GF-D8 (cell line): ENCODE results near the gene RREB1.

Experiments
- DNase-seq: peaks from one replicate; lab custom pipeline; 2025; lab: John Stamatoyannopoulos, UW

RREB1 gene

DNA sequence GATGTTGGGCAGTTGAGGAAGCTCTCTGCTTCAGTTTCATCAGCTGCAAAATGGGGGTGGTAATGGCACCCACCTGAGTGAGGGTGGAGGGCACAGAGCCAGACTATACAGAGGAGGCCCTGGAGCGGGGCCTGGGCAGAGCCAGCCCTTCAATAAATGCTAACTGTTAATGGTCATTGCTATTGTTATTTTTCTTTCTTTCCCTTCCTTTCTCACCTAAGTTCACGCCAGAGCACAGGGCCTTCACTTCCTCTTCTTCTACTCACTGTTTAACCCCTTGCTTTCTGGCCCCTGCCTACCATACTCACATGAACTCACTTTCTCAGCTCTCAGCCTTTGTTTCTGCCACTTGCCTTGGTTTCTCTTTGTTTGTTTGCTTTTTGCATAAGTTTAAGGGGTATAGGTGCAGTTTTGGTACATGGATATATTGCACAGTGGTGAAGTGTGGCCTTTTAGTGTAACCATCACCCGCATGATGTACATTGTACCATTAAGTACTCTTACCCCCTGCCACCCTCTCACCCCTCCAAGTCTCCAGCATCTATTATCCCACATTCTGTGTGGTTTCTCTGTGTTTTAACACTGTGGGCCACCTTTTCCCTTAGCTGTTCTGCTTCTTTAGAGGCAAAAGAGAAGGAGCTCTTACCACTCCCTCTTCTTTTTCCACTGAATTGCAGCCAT, 7.5 kb upstream of the RREB1 start:
- no peak for DNase-seq

DNA sequence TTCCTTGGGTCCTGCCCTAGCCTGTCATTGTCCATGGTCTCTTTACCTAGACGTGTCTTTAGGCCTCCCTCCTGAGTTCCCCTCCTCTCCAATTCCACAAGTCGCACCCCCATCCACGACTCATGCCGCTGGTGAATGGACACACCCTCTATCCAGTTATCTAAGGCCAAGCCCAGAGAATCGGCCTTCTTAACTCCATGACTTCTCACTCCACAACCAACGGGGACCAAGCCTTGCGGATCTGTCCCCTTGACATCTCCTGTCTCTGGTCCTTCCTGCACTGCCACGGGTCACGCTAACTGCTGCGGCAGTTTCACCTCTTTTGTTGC, 7.0 kb upstream of the RREB1 start:
- DNase-seq: no peak

DNA sequence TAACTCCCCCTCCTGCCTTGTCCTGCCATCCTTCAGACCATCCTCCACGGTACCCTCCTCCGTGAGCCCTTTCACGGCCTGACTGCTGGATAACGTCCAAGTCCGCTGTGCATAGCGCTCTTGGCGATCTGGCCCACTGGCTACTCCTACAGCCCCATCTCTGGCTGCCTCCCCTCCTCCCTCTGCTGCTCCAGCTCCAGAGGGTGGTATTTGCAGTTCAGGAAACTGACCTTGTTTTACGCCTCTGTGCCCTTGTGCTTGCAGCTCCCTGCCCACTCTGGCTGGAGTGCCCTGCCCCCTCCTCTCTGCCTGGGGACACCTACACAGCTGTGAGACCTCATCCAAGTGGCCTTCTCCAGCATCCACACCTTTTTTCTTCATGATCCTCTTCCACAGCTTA, 6.5 kb upstream of the RREB1 start:
- no peak for DNase-seq

DNA sequence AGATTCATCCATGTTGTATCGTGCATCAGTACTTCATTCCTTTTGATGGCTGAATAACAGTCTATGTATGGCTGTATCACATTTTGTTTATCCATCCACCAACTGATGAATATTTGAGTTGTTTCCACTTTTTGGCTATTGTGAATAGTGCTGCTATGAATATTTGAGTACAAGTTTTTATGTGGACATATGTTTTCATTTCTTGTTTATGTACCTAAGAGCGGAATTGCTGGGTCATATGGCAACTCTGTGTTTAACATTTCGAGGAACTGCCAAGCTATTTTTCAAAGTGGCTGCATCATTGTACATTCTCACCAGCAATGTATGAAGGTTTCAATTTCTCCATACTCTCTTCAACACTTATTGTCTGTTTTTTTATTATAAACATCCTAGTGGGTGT, 3.0 kb upstream of the RREB1 start:
- no peak for DNase-seq

DNA sequence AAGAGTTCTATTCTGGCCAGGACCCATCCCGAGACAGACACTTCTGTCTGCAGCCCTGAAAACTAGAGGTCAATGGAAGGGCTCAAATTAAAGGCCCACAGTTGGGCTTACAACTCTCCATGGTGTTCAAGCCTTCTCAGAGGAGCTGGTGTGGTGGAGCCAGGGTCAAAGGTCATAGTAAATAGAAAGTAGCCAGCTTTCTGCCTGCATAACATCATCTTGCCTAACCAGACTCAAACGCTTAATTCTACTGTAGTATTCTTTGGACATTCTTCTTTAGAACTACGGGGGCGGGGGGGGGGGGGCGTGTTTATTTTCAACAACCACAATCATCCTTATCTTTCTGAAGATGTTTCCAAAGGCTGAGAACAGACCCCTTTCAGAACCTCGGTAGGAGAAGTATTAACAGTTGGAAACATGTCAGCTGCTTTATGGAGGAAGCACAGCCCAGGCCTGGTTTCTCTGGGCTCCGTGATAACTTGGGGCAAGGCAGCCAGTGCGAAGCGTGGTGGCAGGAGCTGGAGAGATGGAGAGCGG, 1.5 kb upstream of the RREB1 start:
- no peak for DNase-seq

DNA sequence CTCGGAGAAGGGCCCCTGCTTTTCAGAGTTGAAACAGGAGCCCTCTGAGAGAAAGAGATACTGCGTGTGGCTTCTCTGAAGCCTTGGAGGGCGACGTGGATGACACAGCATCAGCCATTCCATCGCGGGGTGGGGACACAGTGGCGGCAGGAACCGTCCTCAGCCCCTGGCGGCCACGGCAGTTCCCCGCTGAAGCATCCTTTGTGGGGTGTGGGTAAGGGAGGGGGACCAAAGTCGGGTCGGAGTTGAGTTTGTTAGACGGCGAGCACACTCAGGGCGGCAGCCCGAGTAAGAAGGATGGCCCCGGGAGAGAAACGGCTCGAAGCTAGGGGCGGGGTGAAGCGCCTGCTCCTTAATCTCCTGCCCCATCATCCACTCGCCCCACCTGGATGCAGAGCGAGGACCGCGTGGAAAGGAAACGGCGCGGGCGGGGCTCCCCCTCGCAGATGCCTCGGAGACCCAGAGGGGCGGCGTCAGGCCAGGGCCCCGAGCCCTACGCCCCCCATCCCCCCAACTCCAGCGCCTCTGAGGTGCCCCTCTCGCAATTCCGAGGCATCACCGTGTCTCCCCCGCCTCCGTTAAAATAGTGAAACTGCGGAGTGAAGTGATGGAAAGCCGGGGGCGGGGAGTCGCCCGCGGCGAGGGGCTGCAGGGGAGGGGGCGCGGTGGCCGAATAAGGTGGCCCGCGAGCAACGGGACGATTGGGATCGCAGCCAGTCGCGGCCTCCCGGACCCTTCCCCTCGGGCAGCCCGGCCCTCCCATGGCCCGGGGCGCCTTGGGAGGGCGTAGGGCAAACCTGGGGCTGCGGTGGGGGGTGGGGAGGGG, 796 bp upstream of the RREB1 start:
- DNase-seq: peak; percentile 23

DNA sequence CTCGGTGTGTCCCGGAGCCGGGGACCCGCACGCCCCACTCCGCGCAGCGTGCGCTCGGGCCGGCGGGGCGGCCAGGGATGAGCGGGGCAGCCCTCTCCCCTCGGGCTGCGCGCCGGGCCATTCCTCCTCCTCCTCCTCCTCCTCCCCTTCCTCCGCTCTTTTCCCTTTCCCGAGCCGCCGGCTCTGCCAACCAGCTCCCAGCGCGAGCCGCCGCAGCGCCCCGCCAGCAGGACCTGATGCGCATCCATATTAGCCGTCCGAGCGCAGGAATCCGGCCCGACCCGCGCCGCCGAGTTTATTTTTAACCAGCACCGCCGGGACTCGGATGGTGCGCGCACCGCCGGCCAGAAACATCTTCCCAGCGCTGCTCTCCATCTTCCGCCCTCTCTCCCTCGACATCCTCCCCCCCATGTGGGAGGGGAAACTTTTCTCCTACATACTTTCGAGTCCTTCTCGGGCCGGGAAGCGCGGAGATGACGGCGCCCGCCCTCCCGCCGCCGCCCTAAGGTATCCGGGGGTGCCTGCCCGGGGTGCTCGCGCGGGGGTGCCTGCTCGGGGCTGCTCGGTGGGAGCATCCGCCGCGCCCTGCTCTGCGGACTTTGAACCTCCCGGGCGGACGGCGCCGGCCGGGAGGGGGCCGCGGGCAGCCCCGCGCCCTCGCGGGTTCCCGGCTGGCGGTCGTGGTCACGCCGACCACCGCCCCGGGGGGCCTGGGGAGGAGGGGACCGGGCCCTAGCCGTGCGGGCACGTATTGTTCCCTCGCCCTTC, 619 bp downstream of the RREB1 start:
- DNase-seq: no peak

DNA sequence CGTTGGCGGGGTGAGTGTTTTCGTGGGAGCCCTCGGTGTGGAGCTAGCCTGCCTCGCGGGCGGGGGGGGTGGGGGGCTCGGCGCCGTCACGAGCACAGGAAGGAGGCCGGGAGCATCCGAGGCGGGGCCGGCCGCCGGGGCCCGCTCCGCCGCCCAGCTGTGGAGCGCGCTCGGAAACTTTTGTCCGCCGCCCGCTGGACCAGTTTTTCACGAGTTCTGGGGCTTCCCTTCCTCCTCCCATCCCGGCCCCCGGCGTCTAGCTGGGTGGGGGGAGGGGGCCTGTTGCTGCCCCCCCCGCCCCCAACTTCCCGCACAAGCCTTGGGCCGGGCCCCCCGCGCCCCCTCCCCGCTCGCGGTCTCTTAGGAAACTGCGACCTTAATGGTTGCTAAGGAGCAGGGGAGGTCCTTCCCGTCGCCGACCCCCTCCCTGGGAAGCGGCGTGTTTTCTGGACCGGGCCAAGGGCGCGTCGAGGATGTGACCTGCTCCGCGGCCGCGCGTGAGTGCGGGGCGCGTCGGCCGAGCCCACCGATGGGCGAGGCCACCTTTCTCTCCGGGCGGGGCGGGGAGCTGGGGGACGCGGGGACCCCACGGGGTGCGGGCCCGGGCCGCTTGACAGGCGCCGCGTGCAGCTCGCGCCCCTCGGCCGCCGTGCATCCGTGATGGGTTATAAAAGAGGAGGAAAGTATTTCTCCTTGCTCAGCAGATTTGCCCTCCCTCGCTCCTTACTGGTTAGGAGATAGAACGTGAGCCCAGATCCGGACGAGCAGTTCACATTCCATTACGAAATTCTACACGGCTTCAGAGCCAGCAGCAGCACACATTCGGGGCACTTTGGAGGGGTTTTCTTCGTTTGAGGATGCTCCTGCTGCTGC, 1.4 kb downstream of the RREB1 start:
- DNase-seq: peak; percentile 47

DNA sequence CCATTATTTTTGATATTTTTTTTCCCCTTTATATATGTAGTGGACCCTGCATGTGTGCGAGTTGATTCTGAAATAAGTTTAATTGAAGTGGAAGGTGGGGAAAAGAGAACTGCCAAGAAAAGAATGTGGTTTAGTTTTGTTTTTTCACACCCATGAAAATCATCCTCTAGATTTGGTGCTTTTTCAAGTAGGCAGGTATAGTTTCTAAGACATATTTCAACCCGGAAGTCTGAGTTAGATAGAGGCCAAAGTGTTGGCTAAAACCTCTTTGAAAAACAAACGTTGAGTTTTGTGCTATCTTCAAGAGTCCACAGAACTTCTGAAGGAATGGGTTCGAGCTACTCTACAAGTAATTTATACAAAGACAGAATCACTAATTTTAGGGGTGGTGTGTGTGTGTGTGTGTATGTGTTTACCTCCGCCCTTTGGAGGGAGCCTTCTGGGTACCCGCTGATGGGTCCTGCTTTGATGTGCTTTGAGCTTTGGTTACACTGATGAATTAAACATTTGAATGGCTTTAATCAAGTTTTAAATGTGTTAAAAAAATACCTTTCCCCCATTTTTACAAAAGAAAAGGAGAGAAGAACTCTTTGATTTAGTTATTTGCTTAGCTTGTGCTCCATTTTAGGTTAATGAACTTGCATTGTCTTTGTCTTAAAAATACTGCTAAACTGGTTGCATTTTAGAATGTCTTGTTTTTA, 2.5 kb downstream of the RREB1 start:
- no peak for DNase-seq

DNA sequence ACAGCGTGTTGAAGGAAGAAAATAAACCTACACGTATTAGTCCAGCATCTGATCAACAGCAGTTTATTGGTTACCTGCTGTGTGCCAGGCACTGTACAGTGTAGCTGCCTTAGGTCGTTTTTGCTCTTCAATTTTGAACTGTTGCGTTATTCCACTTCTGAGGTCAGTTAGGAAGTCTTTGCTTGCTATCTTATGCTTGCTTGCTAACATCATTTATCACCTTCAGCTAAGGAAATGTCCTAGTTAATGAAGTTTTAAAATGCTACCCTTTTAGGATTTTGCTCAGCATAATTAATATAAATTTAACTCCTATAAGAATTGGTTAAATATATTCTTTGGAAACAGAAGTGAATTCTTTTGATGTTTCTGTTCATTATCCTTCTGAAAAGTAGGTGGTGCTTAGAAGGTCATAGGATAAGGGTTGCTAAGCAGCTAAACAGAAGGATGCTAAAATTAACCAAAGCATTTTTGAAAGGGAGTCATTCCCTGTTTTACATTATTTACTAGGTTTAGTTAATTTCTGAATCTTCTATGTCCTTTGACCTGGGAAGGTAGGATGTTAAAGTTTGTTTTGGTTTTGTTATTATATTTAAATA, 3.4 kb downstream of the RREB1 start:
- no peak for DNase-seq

DNA sequence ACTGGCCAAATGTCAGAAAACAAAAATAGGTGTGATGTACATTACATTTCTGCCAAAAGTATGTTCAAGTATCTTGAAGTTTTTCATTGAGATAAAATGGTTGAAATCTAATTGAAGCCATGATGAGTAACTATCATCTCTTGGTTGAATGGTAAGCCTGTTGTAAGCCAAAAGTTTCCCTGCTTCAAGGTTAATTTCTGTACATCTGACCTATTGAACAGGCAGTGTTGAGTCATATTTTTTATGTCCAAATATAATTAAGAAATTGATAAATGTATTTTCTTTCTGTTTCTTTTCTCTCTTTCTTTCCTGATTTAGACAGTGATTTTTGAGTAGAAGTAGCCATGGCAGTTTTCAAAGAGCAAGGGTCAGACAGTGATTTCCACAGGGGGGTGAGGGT, 4.4 kb downstream of the RREB1 start:
- no peak for DNase-seq

DNA sequence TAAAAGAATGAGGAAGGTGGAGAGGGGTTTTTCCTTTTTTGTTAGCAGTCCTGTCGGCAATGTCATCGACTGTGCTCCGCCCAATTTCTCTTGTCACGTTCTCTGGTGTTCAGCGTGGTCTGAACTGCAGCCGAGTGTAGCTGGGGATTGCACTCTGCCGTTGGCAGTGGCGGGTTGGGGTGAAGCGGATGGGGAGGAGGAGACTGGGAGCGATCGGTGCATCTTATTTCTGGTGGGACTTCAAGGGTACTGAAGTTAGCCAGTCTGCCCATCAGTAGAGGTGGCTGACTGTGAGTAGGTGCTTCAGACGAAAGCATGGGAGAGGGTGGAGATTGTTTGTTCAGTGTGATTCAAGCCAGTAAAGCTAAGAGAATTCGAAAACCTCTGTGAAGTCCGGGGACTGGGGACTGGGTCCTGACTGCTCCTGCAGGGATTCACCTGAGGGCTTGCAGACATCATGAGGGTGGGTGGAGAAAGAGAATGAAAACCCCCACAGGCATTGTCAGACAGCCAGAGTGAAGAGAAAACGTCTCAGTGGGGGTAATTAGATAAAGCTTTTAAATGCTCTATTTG, 5.1 kb downstream of the RREB1 start:
- no peak for DNase-seq

DNA sequence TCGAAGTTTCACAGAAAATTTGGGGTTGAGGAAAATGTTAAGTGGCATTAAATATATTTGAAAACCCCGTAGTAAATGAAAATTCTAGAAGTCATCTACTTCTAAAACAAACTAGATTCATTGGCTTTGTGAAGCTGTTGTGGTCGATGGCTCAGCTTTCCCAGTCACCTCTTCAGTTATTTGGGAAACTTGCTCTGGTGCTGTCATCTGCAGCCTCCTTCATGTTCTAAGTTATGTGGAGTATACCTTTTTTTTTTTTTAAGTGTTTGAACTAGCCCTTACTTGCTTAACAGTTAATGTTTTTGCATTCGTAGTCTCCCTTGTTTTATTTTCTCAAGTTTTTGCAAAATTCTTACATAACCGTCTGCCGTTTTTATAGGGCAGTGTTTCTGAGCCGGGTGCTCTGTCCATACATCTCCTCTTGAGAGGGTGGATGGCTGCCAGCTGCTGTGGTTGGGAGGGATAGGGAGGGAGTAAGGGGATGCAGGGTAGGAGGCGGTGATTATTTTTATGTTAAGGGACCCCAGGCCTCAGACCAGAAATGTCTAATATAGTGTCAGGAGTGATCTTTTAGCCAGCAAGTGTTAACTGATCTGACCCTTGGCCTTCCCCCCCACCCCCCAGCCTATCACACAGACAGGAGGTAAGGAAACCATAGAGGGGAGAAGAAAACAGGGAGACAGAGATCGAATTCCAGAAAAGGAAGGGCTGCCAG, 7.1 kb downstream of the RREB1 start:
- peak; percentile 35 for DNase-seq

DNA sequence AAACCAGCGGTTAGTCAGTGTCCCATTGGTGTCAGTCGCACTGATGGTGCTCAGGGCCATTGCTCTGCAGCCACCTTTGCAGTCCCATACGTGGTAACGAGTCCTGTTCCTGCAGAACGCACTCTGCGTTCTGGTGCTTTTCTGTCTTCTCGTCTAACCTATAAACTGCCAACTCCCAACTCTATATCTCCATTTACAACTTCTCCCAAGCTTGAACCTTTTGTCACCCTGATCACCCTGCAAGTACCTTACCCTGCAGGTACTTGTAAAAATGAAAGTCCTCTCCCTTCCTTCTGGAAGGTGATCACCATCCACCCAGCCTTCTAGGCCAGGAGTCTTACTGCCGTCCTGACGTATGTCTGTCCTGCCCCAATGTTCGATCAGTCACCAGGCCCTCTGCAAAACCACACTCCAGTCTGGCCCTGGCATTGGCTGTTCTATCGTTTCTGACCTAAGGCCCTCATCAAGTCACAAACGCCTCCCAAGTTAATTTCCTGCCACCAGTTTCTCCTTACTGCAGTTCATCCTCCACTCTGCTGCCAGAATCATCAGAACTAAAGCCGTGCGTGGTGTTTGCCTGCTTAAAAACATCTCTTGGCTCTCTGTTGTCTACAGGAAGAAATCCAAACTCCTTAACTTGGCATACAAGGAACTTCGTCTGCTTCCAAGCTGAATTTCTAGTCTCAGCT, 7.9 kb downstream of the RREB1 start:
- DNase-seq: no peak

DNA sequence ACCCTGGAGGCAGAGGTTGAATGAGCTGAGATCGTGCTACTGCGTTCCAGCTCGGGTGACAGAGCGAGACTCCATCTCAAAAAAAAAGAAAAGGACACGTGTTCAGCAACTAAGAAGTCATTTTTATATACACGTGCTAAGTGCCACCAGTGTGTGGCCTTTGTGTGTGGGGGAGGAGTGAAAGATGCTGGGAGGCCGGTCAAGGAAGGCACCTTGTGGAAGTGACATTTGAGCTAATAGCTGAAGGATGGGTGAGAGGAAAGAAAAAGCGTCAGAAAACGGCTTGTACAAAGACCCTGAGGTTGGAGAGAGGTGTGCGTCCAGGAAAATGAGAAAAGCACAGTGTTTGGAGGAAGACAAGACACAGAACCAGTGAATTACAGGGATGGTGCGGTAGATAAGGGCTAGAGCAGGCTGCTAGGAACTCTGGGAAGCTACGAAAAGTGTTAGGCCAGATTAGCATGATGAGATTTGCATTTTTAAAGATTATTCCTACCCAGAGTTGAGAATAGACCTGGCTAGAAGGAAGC, 11.6 kb downstream of the RREB1 start:
- no peak for DNase-seq

DNA sequence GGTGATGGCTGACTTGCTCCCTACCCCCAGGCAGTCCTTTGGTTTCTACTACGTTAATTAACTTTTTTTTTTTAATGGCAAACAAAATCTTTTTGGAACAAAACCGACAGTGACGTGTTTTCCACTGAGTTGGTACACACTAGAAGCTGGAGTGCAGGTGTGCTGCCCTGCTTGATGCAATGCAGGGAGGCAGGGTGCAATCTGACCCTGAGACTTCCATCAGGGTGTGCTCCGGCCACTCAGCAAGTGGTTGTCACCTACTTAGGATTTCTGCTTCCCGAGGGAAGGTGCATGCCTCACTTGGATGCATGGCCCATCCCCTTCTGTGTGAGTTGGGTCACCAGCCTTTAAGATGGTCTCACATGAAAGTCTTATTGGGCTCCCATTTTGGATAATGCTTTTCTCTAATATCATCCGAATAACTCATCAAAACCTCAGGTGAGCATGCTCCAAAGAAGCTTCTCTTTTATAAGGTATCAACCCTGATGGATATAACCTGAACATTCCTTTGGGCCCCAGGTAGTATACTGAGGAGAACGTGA, 14.0 kb downstream of the RREB1 start:
- DNase-seq: no peak

DNA sequence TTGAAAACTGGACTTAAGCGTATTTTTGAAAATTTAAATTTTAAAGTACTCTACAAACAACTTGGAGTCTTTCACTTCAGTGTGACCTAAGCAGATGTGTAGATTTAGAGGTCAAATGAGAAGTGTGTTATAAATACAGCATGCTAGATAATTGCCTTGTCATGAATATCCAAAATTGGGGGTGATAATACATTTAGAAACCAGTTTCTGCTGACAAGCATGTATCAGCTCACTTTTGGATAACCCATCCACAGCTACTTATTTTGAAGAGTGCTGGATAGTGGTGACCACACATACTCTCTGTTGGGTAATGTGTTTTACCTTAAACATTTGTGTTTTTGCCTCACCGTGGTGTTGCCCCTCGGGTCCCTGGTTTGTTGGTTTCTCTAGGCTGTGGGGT, 14.9 kb downstream of the RREB1 start:
- DNase-seq: no peak

DNA sequence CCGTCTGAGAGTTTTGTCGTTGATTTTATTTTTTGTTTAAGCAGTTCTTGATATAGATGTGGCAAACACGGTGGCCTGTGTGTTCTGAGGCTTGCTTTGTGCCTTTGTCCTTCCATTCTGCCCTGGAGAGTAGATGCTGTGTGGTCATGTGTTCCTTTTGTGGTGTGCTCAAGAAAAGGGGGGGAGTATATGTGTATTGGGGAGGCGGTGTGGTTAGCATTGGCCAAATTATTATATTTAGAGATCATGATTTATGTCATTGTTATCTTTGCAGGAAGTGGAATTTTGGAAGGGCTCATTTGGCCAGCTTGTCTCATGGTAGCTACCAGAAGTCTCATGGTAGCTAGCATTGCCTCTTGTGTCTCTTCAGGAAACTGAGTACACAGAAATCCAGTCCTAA, 16.4 kb downstream of the RREB1 start:
- DNase-seq: no peak

DNA sequence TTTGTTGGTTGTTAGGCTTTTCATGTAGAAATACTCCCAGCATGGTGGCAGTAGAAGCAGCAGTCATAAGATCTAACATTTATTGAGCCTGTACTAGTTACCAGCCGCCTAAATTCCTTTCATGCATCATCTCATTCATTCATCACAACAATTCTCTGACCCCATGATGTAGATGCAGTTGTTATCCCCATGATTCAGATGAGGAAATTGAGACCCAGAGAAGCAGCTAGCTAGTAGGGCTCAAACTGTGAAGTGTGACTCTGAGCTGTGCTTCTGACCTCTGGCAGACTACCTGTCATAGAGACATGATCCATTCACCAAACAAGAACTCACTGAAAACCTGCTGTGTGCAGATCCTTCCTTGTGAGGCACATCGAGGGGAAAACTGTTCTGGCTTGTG, 16.9 kb downstream of the RREB1 start:
- DNase-seq: no peak
